EL (cell line): Measurements from ENCODE around the gene TLK2.
"Not testable (repeated sequence)": the region's sequence is repeated elsewhere in the genome, so short reads cannot be mapped to it uniquely, and the experiment has no call there.

Experiments
- DNase-seq: peaks from one replicate; pipeline ENCODE4 v3.0.0-alpha.2; 2016

The TLK2 gene

GRCh38 chr17:62490990-62491389 is 12.4 kb downstream of the TLK2 start:
- DNase-seq = not testable (repeated sequence)

GRCh38 chr17:62493049-62493655 is 14.5 kb downstream of the TLK2 start:
- DNase-seq = not testable (repeated sequence)

- DNase-seq = not testable (repeated sequence)
These were observed 15.4 kb downstream of the TLK2 start for GRCh38 chr17:62494073-62494472.

GRCh38 chr17:62496344-62496743 is 17.7 kb downstream of the TLK2 start:
- DNase-seq = not testable (repeated sequence)

- not testable (repeated sequence) for DNase-seq
These were observed 20.2 kb downstream of the TLK2 start for GRCh38 chr17:62498796-62499195.

- DNase-seq = not testable (repeated sequence)
These were observed 21.8 kb downstream of the TLK2 start for GRCh38 chr17:62500463-62500862.

GRCh38 chr17:62504857-62505256 is 26.2 kb downstream of the TLK2 start:
- not testable (repeated sequence) for DNase-seq

GRCh38 chr17:62507191-62507836 is 28.7 kb downstream of the TLK2 start:
- not testable (repeated sequence) for DNase-seq

- not testable (repeated sequence) for DNase-seq
These were observed 31.7 kb downstream of the TLK2 start for GRCh38 chr17:62510247-62510819.

GRCh38 chr17:62511014-62511413 is 32.4 kb downstream of the TLK2 start:
- DNase-seq = not testable (repeated sequence)

- DNase-seq = not testable (repeated sequence)
These were observed 37.8 kb downstream of the TLK2 start for GRCh38 chr17:62516376-62516775.

- not testable (repeated sequence) for DNase-seq
These were observed 42.7 kb downstream of the TLK2 start for GRCh38 chr17:62521295-62521694.

GRCh38 chr17:62524077-62524476 is 45.5 kb downstream of the TLK2 start:
- not testable (repeated sequence) for DNase-seq

GRCh38 chr17:62525317-62525716 is 46.7 kb downstream of the TLK2 start:
- peak; percentile 68 for DNase-seq

- not testable (repeated sequence) for DNase-seq
These were observed 52.3 kb downstream of the TLK2 start for GRCh38 chr17:62530936-62531335.

- not testable (repeated sequence) for DNase-seq
These were observed 57.9 kb downstream of the TLK2 start for GRCh38 chr17:62536557-62536956.

- not testable (repeated sequence) for DNase-seq
These were observed 62.4 kb downstream of the TLK2 start for GRCh38 chr17:62541073-62541472.

- not testable (repeated sequence) for DNase-seq
These were observed 64.7 kb downstream of the TLK2 start for GRCh38 chr17:62543278-62543775.

- not testable (repeated sequence) for DNase-seq
These were observed 67.4 kb downstream of the TLK2 start for GRCh38 chr17:62546066-62546465.

GRCh38 chr17:62552851-62553659 is 74.4 kb downstream of the TLK2 start:
- DNase-seq = peak; percentile 51

- not testable (repeated sequence) for DNase-seq
These were observed 78.9 kb downstream of the TLK2 start for GRCh38 chr17:62557532-62557931.

GRCh38 chr17:62558941-62559340 is 80.3 kb downstream of the TLK2 start:
- not testable (repeated sequence) for DNase-seq

- DNase-seq = not testable (repeated sequence)
These were observed 82.3 kb downstream of the TLK2 start for GRCh38 chr17:62560971-62561370.
